Activated CD8-positive, alpha-beta memory T cell treated with anti-CD3 and anti-CD28 coated beads, Interleukin-2, amount 50 U/mL, for 1 hour (primary cell): Measurements from ENCODE around the gene NSUN2.

Experiments used
- DNase-seq: peaks from one replicate; pipeline ENCODE4 v3.0.0-alpha.2; 2020; ENCODE audit errors: extremely low read depth

The NSUN2 gene

DNA sequence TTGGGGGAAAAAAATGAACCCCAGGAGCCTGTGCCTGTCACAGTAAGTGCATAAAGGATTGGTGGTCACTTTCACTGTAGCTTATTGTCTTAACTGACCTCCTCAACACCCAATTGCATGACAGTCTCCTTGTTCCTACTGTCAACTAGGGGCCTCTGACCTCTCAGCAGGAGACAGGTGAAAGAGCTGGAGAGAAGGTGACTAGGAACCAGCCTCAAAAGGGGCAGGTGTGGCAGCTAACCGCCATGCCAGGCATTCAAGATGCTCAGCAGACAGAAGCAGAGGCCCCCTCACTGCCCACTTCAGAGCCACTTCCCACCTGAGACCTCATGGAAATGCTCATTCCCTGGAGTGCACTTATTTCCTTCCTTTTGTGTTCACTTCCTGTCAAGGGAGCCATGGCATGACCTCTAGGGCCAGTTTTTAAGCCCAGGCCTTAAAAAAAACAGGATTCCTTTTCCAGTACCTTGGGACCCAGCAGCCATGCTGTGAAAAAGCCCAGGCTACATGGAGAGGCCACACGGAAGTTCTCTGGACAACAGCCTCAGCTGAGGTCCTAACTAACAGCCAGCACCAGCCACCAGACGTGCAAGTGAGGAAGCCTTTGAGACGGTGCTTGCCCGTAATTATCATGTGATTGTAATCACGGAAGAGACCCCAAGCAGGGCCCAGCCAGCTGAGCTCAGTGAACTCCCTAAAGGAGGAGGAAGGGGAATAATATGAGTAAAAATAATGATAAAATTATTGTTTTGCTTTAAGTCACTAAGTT lies 74.9 kb downstream of the NSUN2 start:
- DNase-seq = no peak

DNA sequence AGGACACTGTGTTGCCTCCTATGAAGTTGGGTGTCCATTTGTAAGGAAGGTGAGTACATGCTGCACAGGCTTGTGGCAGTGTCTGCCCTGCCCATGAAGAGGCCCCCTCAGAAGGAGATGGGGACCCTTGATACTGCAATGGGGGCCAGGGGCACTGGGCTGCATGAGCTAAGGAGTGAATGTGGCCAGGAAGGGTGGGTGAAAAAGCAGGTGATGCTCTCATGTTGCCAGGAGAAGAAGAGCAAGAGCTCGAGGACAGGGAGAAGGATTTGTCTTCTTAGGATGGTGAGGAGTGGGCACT lies 76.1 kb downstream of the NSUN2 start:
- no peak for DNase-seq

DNA sequence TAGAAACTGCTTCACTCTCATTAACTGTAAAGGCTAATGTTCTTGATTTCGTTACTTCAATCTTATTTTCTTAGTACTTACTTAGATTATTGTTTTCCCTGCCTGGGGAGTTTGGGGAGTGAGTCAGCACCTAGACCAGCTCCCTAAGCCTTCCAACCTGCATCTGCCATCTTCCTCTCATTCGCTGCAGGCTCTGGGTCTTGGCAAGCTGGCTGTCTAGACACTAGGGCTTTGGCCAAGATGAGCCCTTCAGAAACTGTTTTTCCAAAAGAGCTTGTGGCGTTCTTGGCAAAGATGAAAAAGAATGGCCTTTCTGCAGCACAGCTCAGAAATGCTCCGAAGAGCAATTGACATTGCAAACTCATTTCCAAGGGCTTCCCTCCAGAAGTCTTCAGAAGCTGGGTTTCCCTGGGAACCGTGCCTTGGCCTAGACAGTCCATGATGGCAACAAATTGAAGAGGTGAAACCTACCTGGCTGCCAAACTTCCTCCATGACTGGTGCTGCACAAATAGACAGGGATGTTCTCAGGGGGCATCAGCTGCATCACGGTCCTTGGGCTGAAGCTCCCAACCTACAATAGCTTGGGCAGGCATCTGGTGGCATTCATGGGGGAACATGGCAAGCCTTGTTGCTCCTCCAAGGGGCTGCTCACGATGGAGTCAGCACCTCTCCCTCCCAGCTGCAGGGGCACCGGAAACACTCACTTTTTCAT lies 76.6 kb downstream of the NSUN2 start:
- DNase-seq = no peak

DNA sequence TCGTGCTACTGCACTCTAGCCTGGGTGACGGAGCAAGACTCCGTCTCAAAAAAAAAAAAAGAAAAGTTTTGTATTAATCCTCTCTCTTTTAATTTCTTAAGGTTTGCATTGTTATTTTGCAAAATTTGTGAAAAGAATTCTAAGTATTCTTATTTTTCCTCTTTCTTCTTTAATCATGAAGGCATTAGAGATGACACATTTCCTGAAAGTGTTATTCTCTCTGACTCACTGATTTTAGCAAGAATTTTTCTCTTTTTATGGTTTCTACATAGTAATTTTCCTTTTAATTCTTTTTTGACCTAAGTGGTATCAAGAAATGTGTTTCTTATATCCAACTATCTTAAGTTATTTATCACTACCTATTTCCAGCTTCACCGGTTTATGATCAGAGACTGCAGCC lies 78.0 kb downstream of the NSUN2 start:
- DNase-seq = no peak

DNA sequence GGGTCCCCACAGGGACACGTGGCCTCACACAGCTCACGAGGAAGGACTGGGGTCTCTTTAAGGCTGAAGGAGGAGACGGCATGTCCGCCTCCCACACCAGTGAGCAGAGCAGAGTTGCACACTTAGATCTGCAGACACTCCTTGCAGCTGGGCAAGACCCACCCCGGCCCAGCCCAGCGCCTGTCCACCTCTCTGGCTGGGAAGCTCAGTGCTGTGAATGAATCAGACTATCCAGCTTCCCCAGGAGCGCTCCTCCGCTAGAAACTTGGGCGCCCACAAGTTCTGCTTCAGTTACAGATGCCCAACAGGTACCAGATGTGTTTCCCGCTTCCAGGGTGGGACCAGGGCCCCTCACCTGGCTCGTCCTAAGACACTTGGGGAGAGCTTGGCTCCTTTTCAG lies 78.9 kb downstream of the NSUN2 start:
- no peak for DNase-seq

DNA sequence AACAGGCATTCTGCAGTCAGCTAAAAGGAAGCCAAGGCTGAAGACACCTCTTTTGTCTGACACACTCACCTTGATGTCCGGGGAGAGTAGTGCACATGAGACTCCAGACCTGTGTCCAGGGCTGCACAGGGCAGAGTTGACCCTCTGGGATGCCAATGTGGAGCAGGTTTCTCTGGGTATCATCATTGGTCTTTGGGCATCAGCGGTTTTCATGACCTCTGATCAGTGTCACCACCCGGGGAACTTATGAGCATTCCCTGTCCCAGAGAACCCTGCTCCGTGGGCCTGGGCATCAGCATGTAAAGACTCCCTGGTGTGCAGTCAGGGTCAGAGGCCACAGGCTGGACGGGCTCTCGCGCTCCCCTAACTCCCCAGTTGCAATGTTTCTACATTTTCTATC lies 80.2 kb downstream of the NSUN2 start:
- DNase-seq = no peak

DNA sequence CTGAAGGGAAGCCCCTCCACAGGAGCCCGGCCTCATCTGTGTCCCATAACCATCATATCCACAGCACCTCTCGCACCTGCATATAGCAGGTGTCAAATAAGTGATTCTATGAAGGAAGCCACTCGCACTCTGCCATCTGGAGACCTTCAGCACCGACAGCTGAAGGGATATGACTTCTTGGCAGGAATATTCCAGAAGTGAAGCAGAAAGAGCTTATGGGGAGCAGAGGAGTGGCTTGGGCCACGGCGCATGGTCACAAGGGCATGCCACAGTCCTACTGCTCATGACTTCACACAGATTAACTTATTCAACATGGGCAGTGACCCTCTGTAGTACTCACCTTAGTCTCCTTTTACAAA lies 80.9 kb downstream of the NSUN2 start:
- DNase-seq = no peak

DNA sequence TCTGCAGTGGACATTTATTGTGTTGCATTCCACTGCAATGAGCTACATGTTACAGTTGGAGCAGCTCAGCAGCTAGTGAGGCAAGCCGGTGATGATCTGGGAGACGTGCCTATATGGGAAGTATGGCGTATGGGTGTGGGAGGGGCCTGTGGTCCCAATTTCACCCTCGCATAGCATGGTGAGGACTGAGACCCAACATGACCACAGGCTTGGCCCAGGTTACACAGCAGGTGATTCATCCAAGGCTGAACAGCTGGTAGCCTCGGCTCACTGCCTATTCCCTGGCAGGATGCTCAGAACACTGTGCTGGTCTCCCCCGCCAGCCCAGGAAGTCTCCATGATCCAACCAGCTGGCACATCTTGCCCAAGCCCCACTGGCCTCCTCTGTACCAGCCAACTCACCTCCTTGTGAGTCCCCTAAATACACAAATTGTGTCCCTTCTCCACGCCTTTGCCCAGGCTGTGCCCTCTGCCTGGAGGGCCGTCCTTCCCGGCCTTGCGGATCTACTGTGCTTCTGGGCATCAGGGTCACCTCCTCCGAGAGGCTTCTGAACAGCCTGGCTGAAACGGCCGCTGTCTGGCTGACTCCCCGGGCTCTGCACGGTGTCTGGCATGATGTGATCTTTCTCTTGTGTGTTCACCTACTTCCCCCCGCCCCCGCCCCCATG lies 81.4 kb downstream of the NSUN2 start:
- no peak for DNase-seq

DNA sequence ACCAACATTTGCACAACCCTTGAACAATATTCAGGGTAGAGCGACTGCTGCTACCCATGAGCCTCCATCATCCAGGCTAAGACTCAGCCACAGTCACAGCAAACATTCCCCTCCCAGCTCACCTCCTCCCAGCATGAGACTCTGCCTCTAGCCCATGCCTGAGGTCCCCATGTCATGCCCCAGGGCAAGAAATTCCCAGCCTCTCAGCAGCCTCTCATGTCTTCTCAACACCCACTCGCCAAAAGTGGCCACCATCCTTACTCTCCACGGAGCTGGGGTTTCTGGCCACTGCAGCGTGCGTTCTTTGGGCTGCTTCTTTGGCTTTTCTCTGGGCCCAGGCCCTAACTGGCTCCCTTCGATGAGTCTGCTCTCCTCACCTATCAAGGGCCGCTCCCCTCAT lies 82.2 kb downstream of the NSUN2 start:
- no peak for DNase-seq
